ENCODE data around the gene CDH7.

DNA sequence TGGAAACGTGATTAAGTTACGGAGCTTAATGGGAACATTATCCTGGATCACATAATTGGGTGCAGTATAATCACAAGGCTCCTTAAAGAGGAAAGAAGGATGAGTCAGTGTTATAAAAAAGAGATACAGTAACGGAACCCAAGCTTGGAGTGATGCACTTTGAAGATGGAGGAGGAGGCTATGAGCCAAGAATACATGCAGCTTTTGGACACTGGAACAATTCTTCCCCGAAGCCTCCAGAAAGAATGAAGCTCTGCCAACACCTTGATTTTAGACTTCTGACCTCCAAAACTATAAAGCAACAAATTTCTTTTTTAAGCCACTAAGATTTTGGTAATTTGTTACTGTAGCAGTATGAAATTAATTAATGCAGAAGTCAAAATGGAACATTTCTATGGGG is 85.1 kb downstream of the CDH7 start:
- TF ChIP-seq, protein P1, sequence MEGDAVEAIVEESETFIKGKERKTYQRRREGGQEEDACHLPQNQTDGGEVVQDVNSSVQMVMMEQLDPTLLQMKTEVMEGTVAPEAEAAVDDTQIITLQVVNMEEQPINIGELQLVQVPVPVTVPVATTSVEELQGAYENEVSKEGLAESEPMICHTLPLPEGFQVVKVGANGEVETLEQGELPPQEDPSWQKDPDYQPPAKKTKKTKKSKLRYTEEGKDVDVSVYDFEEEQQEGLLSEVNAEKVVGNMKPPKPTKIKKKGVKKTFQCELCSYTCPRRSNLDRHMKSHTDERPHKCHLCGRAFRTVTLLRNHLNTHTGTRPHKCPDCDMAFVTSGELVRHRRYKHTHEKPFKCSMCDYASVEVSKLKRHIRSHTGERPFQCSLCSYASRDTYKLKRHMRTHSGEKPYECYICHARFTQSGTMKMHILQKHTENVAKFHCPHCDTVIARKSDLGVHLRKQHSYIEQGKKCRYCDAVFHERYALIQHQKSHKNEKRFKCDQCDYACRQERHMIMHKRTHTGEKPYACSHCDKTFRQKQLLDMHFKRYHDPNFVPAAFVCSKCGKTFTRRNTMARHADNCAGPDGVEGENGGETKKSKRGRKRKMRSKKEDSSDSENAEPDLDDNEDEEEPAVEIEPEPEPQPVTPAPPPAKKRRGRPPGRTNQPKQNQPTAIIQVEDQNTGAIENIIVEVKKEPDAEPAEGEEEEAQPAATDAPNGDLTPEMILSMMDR (IDR thresholded peaks at IDR 0.05), result no peak
- TF ChIP-seq POLR2A (IDR thresholded peaks at IDR 0.05), result no peak

Measured in Peyer's patch (tissue), 4 donors.